Activated naive CD4-positive, alpha-beta T cell treated with anti-CD3 and anti-CD28 coated beads, Interleukin-2, amount 50 U/mL, for 24 hours (primary cell): ENCODE data around the gene PBX3.

Experiments used
- H3K27ac Mint-ChIP-seq: one replicate; pipeline ENCODE4 v1.8.0; 2021; ENCODE audit warnings: mild to moderate bottlenecking, mixed read lengths
- H3K27me3 Mint-ChIP-seq: one replicate; pipeline ENCODE4 v1.8.0; 2021; ENCODE audit warnings: mixed read lengths
- H3K36me3 Mint-ChIP-seq: one replicate; pipeline ENCODE4 v1.8.0; 2021; ENCODE audit warnings: mixed read lengths
- H3K4me1 Mint-ChIP-seq: one replicate; pipeline ENCODE4 v1.8.0; 2021; ENCODE audit warnings: mixed read lengths
- H3K4me3 Mint-ChIP-seq: one replicate; pipeline ENCODE4 v1.8.0; 2021; ENCODE audit warnings: mild to moderate bottlenecking, mixed read lengths
- H3K9me3 Mint-ChIP-seq: one replicate; pipeline ENCODE4 v1.8.0; 2021; ENCODE audit warnings: mixed read lengths

The PBX3 gene

DNA sequence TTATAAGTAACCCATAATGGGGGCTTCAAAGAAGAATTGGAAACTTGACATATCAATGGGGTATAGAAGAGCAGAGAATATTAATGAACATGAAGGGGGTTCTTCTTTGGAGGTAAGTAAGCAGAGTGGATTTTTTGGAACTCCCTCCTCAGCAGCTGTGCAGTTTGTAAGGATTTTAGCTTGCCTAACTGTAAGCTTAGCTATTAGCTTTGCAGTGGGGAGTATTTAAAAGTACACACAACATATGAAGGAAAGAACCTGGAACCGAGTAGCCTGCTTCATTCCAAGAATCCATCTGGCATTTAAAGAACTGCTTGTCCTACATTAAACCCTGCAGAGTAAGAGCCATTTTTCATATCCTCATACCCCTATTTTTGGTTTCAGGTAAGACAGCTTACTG, 2.2 kb upstream of the PBX3 start:
- peak overlapping the region; percentile 95 for H3K4me3 Mint-ChIP-seq
- no peaks in the 10 kb centered on the region for H3K36me3 Mint-ChIP-seq
- H3K4me1 Mint-ChIP-seq = peaks cover 21% of the 10 kb centered on the region
- H3K9me3 Mint-ChIP-seq = no peaks in the 10 kb centered on the region
- no peaks in the 10 kb centered on the region for H3K27me3 Mint-ChIP-seq
- H3K27ac Mint-ChIP-seq = no peak overlapping the region

DNA sequence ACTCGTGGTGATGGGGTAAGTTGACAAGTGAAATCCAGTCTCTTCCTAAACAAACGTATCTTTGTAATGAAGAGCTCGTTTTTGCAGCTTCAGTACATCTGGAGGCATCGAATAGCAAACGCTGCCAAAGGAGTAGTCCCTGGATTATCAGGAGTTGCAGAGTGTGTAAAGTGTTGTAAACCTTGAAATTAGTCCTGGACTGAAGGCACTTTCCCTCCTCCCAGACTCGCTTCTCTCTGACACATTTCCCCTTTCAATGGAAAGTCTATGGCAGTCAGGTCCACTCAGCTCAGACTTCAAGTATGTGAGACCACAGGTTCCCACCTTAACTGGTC, 1.5 kb upstream of the PBX3 start:
- Mint-ChIP-seq H3K27me3 (no peaks in the 10 kb centered on the region), H3K4me3 (peak overlapping the region; percentile 95), H3K9me3 (no peaks in the 10 kb centered on the region), H3K36me3 (no peaks in the 10 kb centered on the region), H3K27ac (peak overlapping the region; percentile 38), H3K4me1 (peaks cover 28% of the 10 kb centered on the region)

DNA sequence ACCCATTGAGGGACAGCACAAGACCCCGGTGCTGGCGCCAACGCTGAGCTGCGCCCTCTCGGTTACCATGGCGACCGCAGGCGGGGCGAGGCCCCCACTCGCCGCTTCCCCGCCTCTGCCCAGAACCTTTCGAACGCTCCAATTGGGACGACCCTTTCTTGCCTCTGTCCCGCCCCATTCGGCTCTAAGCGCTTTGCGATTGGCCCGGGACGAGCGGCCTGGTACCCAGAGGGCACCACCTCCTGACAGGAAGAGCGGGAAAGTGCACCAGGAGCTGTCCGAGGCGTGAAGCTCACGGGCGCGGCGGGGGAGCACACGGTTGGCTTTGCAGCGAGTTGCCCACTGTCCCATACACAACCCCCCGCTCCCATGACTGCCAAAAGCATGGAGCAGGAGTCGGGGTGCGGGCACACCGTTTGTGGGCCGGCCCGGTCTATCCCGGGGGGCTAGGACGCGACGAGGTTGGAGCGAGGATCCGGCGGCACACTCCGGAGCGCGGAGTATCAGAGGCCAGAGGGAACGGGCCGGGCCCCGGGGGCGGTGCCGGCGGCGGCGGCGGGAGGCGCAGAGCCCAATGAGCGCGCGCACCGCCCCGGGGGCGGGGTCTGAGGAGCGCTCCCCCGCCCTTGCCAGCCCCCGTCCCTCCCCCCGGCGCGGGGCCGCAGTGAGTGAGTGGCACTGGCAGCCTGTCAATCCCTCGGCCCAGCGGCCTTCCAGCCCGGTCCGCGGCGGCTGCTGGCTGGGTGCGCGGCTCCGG, 978 bp upstream of the PBX3 start:
- Mint-ChIP-seq H3K4me3 (peak overlapping the region; percentile 95), H3K9me3 (no peaks in the 10 kb centered on the region), H3K36me3 (no peaks in the 10 kb centered on the region), H3K27ac (peak overlapping the region; percentile 94), H3K27me3 (no peaks in the 10 kb centered on the region), H3K4me1 (peaks cover 31% of the 10 kb centered on the region)

DNA sequence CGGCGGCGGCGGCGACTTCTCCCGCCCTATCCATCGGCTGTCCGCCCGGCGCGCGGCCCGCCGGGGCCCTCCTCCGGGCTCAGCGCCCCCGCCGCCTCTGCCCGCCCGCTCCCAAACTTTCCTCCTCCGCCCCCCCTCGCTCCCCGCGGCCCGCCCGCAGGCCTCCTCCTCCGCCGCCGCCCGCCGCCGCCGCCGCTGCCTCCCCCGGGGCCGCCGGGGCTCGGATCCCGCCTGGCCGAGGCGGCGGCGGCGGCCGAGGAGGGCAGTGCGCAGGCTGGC, 460 bp upstream of the PBX3 start:
- H3K9me3 Mint-ChIP-seq = no peaks in the 10 kb centered on the region
- no peaks in the 10 kb centered on the region for H3K27me3 Mint-ChIP-seq
- no peaks in the 10 kb centered on the region for H3K36me3 Mint-ChIP-seq
- H3K27ac Mint-ChIP-seq = no peak overlapping the region
- peaks cover 31% of the 10 kb centered on the region for H3K4me1 Mint-ChIP-seq
- no peak overlapping the region for H3K4me3 Mint-ChIP-seq

DNA sequence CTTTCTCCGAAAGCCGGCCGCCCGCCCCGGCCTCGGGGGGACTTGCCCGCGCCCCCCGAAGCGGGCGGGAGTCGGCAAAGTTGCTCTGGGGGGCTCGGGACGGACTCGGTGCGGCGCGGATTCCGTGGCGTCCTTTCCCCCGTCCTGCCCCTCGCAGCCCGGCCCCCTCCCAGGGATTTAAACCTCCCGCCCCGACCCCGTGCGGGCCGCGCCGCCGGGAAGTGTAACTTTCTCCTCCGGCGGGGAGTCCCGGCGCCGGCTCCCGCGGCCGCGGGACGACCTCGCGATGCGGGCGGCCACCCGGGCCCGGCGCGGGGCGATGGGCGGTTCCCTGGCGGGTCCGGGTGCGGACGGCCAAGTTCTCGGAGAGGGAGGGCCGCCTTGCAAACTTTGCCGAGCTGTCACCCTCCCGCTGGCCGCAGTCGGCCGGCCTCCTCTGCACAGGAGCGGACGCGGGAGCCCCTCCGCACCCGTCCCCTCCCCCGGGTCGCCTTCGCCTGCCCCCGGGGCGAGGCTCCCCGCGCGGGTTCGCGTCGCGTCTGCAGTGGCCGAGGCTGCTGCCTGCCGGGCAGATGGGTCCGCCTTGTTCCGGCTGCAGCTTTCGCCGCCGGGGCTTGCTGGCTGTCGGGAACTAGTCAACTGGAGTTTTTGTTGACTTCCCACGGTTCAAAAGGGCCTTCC, 732 bp downstream of the PBX3 start:
- Mint-ChIP-seq H3K9me3 (no peaks in the 10 kb centered on the region), H3K4me3 (peak overlapping the region; percentile 89)

DNA sequence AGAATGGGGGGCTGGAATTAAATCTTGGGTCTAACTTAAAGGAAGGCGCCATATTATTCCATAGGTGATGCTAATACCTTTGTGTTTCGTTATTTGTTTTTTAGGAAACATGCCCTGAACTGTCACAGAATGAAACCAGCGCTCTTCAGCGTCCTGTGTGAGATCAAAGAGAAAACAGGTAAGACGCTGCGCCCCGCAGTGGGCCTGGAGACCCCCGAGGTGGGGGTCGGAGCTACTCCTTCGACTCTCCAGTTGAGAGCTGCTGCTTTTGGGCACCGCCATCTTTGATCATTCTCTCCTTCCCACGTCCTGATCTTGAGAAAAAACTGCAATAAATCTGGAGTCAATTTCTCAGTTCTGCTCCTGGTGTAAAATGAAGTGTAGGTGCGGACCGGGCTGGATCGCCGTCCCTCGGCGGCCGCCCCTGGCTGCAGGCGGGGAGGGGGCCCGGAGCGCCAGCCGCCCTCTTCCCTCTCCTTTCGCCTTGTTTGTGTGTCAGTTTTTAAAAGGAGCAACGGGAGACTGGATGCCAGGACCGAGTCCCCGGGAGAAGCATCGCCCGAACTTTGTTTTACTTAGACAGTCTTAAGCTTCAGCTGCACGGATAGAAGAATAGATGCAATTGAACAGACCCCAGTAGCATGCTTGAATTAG, 1.4 kb downstream of the PBX3 start:
- Mint-ChIP-seq H3K4me3 (peak overlapping the region; percentile 89), H3K36me3 (no peaks in the 10 kb centered on the region), H3K27ac (peak overlapping the region; percentile 81), H3K4me1 (peaks cover 31% of the 10 kb centered on the region), H3K9me3 (no peaks in the 10 kb centered on the region), H3K27me3 (no peaks in the 10 kb centered on the region)

More for the DNA sequence above, 732 bp downstream of the PBX3 start:
- no peaks in the 10 kb centered on the region for H3K27me3 Mint-ChIP-seq
- no peak overlapping the region for H3K27ac Mint-ChIP-seq
- no peaks in the 10 kb centered on the region for H3K36me3 Mint-ChIP-seq
- peaks cover 31% of the 10 kb centered on the region for H3K4me1 Mint-ChIP-seq

DNA sequence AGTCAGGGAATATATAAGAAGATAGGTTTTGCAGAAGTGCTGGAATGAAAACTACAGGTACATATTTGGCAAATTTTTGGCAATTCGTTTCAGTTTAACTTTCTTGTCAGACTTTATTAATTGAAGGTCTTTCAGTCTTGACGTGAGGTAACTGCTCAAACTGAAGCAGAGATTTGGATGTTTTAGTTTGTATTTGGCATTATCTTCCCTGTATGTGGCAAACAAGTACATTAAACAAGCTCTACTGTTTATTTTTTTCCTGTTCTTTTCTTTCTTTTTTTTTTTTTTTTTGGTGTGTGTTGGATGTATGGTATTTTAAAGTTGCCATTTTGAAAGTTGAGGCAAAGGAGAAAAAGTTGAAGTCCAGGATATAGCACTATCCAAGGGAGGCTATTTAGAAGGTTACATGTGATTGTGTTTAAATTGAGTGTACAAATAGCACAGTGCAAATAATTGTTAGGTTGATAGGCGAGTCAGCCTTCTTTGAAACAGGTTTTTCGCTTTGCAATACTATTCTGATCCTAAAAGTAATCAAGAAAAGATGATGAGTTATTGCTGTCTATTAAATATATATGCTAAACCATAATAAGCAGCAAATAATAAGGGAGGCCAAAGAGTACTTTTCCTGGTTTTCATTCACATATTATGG, 2.2 kb downstream of the PBX3 start:
- no peaks in the 10 kb centered on the region for H3K27me3 Mint-ChIP-seq
- peaks cover 31% of the 10 kb centered on the region for H3K4me1 Mint-ChIP-seq
- H3K27ac Mint-ChIP-seq = peak overlapping the region; percentile 51
- peak overlapping the region; percentile 89 for H3K4me3 Mint-ChIP-seq
- H3K36me3 Mint-ChIP-seq = no peaks in the 10 kb centered on the region
- H3K9me3 Mint-ChIP-seq = no peaks in the 10 kb centered on the region

DNA sequence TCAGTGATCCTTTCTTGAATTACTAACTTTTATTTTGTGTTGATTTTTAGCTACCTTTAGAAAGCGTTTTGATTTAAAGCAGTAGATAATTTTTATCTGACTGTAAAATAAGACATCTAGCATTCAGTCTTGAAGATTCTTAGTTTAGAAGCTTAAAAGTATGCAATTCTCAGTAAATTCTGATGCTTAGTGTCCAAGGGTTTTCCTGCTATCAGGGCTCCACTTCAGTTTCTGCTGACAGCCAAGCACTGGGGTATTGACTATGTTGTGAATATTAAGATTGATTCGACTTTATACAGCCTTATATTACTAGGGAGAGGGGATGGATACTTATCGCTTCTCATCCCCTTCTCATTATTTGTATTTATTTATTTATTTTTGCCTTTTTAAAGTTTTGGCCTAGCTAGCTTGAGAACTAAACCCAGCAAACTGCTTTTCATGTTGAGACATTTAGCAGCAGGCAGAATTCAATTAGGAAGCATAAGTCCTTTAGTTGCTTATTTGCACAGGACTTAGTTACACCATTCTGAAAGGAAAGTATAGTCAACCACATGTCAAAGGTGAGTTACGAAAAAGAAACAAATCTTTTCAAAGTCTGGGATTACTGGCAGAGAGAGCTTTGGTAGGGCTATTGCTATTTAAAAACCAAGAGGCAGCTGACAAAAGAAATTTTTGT, 2.9 kb downstream of the PBX3 start:
- Mint-ChIP-seq H3K36me3 (no peaks in the 10 kb centered on the region), H3K4me1 (peaks cover 31% of the 10 kb centered on the region), H3K27ac (no peak overlapping the region), H3K27me3 (no peaks in the 10 kb centered on the region), H3K9me3 (no peaks in the 10 kb centered on the region), H3K4me3 (peak overlapping the region; percentile 36)

DNA sequence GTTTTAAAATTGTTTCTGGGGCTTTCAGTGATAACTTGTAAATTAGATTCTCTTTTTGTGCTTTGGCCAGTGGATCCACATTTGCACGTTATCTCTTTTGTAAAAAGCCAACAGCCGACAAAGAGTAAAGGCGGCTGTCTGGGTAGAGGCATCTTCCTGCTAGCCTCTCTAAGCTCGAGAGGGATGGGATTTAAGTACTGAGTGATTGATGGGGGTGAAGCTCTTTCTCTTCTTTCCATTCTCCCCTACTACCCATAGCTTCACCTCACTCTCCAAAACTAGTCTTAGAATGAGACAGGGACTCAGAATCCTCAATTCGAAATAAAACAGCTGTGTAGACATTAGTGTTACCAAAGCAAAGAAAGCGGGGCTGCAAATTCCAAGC, 3.4 kb downstream of the PBX3 start:
- Mint-ChIP-seq H3K4me1 (peaks cover 26% of the 10 kb centered on the region), H3K9me3 (no peaks in the 10 kb centered on the region), H3K4me3 (peak overlapping the region; percentile 55), H3K27ac (peak overlapping the region; percentile 65), H3K27me3 (no peaks in the 10 kb centered on the region), H3K36me3 (no peaks in the 10 kb centered on the region)

DNA sequence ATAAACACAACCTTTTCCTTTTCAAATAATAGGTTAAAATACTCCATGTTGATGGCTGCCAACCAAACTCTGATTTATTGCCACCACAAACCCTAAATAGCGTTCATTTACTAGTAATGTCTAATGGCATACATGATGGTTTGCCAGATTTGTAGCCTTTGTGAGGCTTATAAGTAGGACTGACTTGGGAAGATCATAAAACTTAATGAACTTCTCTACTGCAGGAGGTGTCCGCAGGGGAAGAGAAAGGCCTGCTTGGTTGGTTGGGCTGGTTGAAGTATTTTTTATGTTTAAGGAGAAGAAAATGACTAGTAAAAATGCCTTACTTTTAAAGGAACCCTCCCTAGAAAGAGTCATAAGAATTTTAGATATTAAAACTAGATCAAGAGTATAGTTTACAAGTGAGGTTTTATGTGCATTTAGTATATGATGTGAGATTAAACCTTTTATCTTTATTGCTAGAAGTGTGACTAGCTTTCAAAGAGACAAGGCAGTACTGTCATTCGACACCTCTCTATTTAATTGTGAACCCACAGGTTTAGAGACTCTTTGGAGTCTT, 5.0 kb downstream of the PBX3 start:
- no peaks in the 10 kb centered on the region for H3K9me3 Mint-ChIP-seq
- H3K27me3 Mint-ChIP-seq = peaks cover 1% of the 10 kb centered on the region
- peaks cover 30% of the 10 kb centered on the region for H3K4me1 Mint-ChIP-seq
- H3K36me3 Mint-ChIP-seq = peaks cover 2% of the 10 kb centered on the region
- no peak overlapping the region for H3K4me3 Mint-ChIP-seq
- no peak overlapping the region for H3K27ac Mint-ChIP-seq

DNA sequence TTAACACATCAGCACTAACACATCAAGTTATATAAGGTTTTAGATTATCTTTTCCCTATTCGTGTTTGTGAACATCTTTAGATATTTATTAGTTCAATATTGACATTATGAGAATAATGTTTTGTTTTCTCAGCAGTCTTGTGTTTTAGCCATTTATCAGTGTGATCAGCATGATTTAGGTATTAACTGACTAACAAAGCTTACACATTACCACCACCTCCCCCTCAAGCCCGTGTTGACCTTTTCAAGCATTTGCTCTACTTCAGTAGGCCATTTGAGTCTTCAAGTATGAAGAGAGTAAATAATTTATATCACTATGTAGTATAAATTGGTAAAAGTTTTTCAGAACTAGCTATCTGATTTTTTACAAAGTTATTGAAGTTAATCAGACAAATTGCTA, 6.9 kb downstream of the PBX3 start:
- no peak overlapping the region for H3K4me3 Mint-ChIP-seq
- H3K36me3 Mint-ChIP-seq = peaks cover 2% of the 10 kb centered on the region
- no peak overlapping the region for H3K27ac Mint-ChIP-seq
- H3K4me1 Mint-ChIP-seq = peaks cover 25% of the 10 kb centered on the region
- peaks cover 1% of the 10 kb centered on the region for H3K27me3 Mint-ChIP-seq
- H3K9me3 Mint-ChIP-seq = no peaks in the 10 kb centered on the region

DNA sequence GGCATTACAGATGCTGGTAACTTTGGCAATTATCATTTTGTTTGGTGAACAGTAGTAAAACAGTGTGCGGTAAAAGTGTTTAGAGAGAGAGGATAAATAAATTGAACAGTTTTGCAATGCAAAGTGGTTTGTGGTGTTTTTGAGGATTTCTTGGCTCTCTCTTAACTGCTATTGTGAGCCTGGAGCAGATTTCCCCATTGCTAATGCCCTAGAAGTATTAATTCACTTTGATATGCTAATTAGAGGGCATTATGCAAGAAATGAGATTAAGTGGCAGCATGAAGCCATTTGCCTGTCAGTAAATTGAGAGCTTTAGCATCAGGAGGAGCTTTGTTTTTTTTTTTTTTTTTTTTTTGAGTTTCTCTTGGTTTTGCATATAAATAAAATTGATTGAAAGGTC, 8.2 kb downstream of the PBX3 start:
- H3K36me3 Mint-ChIP-seq = peaks cover 2% of the 10 kb centered on the region
- peaks cover 2% of the 10 kb centered on the region for H3K27me3 Mint-ChIP-seq
- no peak overlapping the region for H3K4me3 Mint-ChIP-seq
- H3K27ac Mint-ChIP-seq = no peak overlapping the region
- no peaks in the 10 kb centered on the region for H3K9me3 Mint-ChIP-seq
- H3K4me1 Mint-ChIP-seq = peaks cover 20% of the 10 kb centered on the region

DNA sequence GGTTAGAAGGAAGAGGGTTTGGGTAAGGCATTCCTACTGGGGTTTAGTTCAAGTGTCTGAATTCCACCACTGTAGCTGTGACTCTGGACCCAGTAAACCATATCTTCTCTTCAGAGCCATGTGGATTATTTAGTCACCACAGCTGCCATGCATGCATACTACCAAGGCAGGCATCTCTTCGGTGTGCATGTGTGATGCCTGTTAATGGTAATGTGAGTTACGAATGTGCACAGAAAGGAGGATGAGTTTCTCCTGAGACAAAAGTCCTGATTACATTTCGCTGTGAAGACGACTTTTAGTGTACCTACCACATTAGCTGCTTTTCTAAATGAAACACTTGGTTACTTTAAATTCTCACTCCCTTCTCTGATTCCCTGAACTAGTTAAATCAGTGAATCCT, 9.3 kb downstream of the PBX3 start:
- Mint-ChIP-seq H3K36me3 (peaks cover 2% of the 10 kb centered on the region), H3K27ac (no peak overlapping the region), H3K4me1 (peaks cover 14% of the 10 kb centered on the region), H3K27me3 (peaks cover 2% of the 10 kb centered on the region), H3K9me3 (no peaks in the 10 kb centered on the region), H3K4me3 (no peak overlapping the region)

DNA sequence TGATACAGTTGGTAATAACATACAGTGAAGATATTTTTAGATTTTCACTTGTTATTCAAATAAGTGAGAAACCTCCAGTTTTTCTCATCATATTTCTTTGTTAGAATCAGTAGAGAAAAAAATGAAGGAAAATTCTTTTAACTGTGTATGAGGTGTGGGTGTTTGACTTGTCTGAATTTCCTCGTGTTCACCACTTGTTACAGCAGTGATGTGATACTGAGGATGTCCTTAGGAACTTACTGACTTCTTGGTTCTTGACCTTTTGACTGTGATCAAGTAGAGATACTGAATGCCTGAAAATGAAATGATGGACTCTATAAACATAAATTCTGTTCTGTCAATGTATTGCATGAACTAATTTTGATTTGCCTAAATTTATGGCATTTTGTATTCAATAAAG, 10.7 kb downstream of the PBX3 start:
- Mint-ChIP-seq H3K9me3 (no peaks in the 10 kb centered on the region), H3K4me3 (no peak overlapping the region), H3K27me3 (peaks cover 2% of the 10 kb centered on the region), H3K4me1 (peaks cover 14% of the 10 kb centered on the region), H3K36me3 (peaks cover 2% of the 10 kb centered on the region), H3K27ac (no peak overlapping the region)

DNA sequence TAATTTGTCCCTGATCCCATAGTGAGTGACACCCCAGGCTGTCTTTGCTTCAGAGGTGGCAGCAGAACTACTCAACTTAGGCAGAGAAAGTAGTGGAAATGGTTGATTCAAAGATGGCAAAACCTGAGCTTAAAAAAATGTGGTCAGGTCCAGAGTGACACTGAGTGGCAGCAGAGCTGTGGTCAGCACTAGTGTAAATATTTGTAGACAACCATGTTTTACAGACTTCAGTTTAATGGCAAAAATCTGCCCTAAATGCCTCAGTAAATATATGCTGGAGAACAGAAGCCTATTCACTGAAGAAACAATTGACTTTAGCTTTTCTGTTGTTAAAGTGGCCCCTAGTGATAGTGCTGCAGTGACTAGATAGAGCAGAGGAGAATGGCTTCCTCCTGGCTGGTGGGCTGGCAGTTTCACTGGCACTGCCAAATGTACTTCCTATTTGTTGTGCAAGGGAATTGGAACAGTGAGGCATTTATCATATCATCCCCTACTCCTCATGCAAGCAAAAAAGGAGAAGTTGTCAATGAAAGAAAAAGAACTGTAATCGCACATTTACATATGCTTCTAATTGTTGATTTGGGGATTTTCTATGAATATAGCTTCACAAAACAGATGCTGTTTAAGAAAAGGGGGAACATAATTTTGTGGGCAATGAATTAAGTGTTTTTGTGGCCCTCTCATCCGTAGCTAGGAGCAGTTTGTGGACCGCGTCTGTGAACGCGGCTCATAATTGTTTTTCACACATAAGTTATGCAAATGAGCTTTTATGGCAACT, 12.0 kb downstream of the PBX3 start:
- peak overlapping the region; percentile 61 for H3K4me3 Mint-ChIP-seq
- peaks cover 2% of the 10 kb centered on the region for H3K36me3 Mint-ChIP-seq
- peaks cover 2% of the 10 kb centered on the region for H3K27me3 Mint-ChIP-seq
- H3K9me3 Mint-ChIP-seq = no peaks in the 10 kb centered on the region
- H3K27ac Mint-ChIP-seq = no peak overlapping the region
- peaks cover 14% of the 10 kb centered on the region for H3K4me1 Mint-ChIP-seq
